Measurements from ENCODE around the gene CTCF. TPM values are rescaled to one million over a fixed set of nuclear protein-coding genes. Genes with fewer than 3 reads are reported as not detected.

CTCF gene
- total RNA-seq, 1 experiment from 2014 or later, result 33.1 TPM

DNA sequence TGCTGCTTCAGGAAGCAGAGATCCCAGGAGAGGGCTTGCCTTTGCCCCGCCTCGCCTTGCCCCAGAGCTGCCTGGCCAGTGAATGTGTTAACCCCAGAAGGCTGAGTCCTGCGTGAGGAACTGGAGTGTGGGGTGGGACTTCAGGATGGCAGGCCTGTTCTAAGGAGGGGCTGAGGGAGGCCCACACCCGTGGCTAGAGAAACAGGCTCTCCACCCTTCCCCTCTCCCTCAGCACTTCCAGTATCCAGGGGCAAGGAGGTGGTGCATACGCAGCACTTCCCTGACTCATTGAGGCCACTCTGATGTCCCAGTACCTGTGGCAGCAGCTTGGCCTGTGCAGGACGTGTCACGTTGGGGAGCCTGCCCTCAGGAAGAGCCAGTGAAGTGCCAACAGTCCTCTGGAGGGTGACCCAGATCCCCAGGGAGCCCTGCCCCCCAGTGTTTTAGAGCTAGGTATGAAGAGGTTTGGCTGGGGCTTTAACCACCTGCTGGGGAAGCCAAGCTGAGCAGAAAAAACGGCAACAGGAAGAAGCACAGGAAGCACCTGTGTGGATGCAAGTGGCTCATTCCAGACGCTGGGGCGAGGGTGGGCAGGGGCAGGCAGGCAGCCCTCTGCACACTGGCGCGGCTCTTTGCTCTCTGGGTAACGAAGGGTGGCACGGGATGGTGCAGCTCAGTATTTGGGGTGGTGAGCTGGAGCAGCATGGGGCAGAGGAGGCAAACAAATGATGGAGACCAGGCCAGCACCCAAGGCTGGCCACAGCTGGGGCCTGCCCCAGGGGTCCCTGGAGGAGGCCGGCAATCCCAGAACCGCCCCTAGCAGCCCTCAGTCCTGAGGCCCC, 14.7 kb upstream of the CTCF start:
- DNase-seq (ENCODE audit: low read depth, low spot score) (no peak), ATAC-seq (no peak)
- intact Hi-C loops (cut with micrococcal nuclease; ENCODE audit: unreplicated experiment), result loop anchor here (10.0 kb wide), 1 partner anchor 97 kb away; the partner anchor contains the start of gene CARMIL2
- H3K4me3 ChIP-seq (ENCODE audit: low read depth in 2 of 2, low read length in 2 of 2), result no peak overlapping the region
- TF ChIP-seq REST (IDR thresholded peaks at IDR 0.05; ENCODE audit: insufficient read depth in 1 of 2, low read depth in 2 of 2, low read length in 1 of 2) (no peak), CTCF (IDR thresholded peaks at IDR 0.05) (no peak), TCF7L2 (IDR thresholded peaks at IDR 0.05; ENCODE audit: low read depth, low read length) (no peak), POLR2AphosphoS5 (IDR thresholded peaks at IDR 0.05; ENCODE audit: low read depth, low read length) (no peak)
- no peaks in the 10 kb centered on the region for H3K9me3 ChIP-seq (ENCODE audit: control insufficient read depth, insufficient read depth, low read depth, low read length)
- CTCF ChIA-PET, result interaction anchor here (0.5 to 1.5 kb wide), 7 partner anchors 8 to 97 kb away, joined by 3 to 7 read pairs (median 5); partner anchors contain the start of gene CARMIL2
- no peaks in the 10 kb centered on the region for H3K27me3 ChIP-seq (ENCODE audit: control insufficient read depth, insufficient read depth, low read length)
- no peak overlapping the region for H3K27ac ChIP-seq (ENCODE audit: low read length)
- BruUV-seq (replicated peaks), result no TSS peak
- no peaks in the 10 kb centered on the region for H3K36me3 ChIP-seq (ENCODE audit: control insufficient read depth, insufficient read depth, low read length)
- in situ Hi-C loops (cut with HindIII; ENCODE audit: low pct_unique_long_range_greater_than_20kb, low sequenced_read_pairs), result no loop called here
- POLR2A ChIA-PET, result interaction anchor here (0.6 kb wide), 1 partner anchor 192 kb away, joined by 4 read pairs; no protein-coding TSS in a partner anchor
- peaks cover 9% of the 10 kb centered on the region; the same call in 1 of the 2 replicates for H3K4me1 ChIP-seq (ENCODE audit: control insufficient read depth, insufficient read depth, low read length)

DNA sequence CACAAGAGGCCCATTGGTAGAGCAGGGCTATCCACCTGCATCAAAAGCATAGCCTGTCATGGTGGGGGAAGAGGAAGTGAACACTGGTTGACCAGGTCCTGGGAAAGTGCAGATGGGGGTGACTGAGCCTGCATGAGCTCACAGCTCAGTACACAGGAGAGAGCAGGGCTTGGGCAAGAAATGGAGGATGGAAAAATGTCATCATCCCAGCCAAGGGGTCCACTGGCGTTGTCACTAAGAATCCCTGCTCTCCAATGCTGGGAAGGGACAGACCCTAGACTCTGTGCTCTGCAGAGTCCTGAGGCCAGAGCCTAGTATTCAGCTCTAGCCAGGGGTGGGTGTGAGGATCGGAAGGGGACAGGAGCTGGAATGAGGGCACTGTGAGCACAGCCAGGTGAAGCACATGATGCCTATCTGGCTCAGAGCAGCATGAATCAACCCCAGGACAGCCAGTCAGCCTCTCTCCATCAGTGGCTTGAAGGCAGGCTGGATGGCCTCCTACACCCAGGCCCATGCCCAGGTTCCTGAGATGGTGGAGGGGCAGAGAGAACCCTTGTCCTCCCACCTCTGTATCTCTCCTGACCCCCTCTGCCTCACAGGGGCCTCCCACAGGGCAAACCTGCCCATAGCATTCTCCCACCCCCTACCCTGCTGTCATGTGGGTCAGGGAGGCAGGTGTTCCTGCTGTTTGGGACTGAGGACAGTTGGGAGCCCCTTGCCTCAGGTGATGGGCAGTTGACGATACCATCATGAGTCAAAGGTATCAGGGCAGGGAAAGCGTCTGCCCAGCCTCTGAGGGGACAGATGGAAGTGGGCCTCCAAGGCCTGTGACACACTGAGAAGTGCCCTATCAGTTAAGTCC, 13.8 kb upstream of the CTCF start:
- no peak overlapping the region for H3K27ac ChIP-seq (ENCODE audit: low read length)
- intact Hi-C loops (cut with micrococcal nuclease; ENCODE audit: unreplicated experiment), result loop anchor here (10.0 kb wide), 1 partner anchor 96 kb away; the partner anchor contains the start of gene CARMIL2
- H3K27me3 ChIP-seq (ENCODE audit: control insufficient read depth, insufficient read depth, low read length), result no peaks in the 10 kb centered on the region
- H3K9me3 ChIP-seq (ENCODE audit: control insufficient read depth, insufficient read depth, low read depth, low read length), result no peaks in the 10 kb centered on the region
- POLR2A ChIA-PET, result no interaction called here
- CTCF ChIA-PET, result interaction anchor here (0.5 kb wide), 1 partner anchor 97 kb away, joined by 3 read pairs; the partner anchor contains the start of gene CARMIL2
- H3K36me3 ChIP-seq (ENCODE audit: control insufficient read depth, insufficient read depth, low read length), result no peaks in the 10 kb centered on the region
- in situ Hi-C loops (cut with HindIII; ENCODE audit: low pct_unique_long_range_greater_than_20kb, low sequenced_read_pairs), result no loop called here
- no peak for ATAC-seq
- no peak for DNase-seq (ENCODE audit: low read depth, low spot score)
- H3K4me3 ChIP-seq (ENCODE audit: low read depth in 2 of 2, low read length in 2 of 2), result no peak overlapping the region
- BruUV-seq (replicated peaks), result no TSS peak
- H3K4me1 ChIP-seq (ENCODE audit: control insufficient read depth, insufficient read depth, low read length), result peaks cover 9% of the 10 kb centered on the region; the same call in 1 of the 2 replicates
- TF ChIP-seq TCF7L2 (IDR thresholded peaks at IDR 0.05; ENCODE audit: low read depth, low read length) (no peak), CTCF (IDR thresholded peaks at IDR 0.05) (no peak)

Data from Panc1 (cell line).